Neural progenitor cell (in vitro differentiated cells): ENCODE measurements around the gene RIN2.

Experiments used
- EZH2 ChIP-seq: fragments of 200-600 bp; sonication (generic); IDR thresholded peaks from 2 replicates; pipeline ENCODE4 v1.6.1; 2017; ENCODE audit warnings: antibody characterized with exemption, mild to moderate bottlenecking, moderate library complexity
- TF ChIP-seq, protein P1 (sequence below): fragments of 200-600 bp; sonication (generic); IDR thresholded peaks from 2 replicates; pipeline ENCODE4 v1.5.1; 2017; ENCODE audit warnings: antibody characterized with exemption, mild to moderate bottlenecking

DNA sequence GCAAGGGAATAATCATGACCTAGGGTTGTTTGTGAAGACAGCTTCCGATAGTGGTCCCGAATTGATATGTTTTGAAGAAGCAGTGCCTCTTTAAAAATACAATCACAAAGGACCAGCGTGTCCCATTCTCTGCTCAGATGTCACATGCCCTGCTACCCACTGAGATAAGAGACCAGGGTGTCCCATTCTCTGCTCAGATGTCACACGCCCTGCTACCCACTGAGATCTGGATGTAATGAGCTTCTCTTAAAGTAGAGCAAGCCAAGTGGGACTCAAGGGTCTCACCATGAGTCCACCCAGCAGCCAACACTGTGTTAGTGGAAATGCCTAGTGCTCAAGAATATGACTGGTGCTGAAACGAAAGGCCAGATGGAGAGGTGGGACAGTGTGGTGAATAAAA lies 22.2 kb downstream of the RIN2 start:
- TF ChIP-seq, protein P1, sequence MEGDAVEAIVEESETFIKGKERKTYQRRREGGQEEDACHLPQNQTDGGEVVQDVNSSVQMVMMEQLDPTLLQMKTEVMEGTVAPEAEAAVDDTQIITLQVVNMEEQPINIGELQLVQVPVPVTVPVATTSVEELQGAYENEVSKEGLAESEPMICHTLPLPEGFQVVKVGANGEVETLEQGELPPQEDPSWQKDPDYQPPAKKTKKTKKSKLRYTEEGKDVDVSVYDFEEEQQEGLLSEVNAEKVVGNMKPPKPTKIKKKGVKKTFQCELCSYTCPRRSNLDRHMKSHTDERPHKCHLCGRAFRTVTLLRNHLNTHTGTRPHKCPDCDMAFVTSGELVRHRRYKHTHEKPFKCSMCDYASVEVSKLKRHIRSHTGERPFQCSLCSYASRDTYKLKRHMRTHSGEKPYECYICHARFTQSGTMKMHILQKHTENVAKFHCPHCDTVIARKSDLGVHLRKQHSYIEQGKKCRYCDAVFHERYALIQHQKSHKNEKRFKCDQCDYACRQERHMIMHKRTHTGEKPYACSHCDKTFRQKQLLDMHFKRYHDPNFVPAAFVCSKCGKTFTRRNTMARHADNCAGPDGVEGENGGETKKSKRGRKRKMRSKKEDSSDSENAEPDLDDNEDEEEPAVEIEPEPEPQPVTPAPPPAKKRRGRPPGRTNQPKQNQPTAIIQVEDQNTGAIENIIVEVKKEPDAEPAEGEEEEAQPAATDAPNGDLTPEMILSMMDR = no peak
- no peak for TF ChIP-seq EZH2
